Cortex of kidney (tissue), 1 donor: ENCODE results near the gene SDHD.

Experiments
- DNase-seq: peaks from one replicate; lab custom pipeline; 2025; lab: John Stamatoyannopoulos, UW

The SDHD gene

DNA sequence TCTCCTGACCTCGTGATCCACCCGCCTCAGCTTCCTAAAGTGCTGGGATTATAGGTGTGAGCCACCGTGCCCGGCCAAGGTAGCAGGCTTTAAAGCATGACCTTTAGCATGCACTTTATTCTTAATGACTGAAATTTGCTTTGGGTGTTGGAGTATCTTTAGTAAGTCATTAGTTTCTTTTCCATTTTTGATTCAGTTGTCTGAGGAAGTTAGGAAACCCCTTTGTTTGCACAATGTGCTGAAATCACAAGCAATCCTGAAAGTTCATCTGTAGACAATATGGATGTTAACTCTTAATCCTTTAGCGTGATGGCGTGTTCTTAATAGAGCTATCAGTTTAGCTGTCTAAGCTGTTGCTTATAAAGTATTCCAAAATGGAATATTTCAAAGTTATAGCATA lies 16.8 kb downstream of the SDHD start:
- DNase-seq = no peak

DNA sequence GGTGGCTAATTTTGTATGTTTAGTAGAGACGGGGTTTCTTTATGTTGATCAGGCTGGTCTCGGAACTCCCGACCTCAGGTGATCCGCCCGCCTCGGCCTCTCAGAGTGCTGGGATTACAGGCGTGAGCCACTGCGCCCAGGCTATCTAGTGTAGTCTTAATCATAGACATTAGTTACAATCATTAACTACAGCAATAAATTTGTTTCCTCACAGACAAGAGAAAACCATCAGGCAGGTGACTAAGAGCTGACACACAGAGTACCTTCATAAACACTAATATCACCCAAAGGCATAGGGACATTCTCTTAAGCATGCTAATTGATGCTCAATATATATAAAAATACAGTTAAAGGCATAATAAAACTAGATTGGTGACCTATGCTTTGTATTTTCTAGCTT lies 19.4 kb downstream of the SDHD start:
- no peak for DNase-seq

DNA sequence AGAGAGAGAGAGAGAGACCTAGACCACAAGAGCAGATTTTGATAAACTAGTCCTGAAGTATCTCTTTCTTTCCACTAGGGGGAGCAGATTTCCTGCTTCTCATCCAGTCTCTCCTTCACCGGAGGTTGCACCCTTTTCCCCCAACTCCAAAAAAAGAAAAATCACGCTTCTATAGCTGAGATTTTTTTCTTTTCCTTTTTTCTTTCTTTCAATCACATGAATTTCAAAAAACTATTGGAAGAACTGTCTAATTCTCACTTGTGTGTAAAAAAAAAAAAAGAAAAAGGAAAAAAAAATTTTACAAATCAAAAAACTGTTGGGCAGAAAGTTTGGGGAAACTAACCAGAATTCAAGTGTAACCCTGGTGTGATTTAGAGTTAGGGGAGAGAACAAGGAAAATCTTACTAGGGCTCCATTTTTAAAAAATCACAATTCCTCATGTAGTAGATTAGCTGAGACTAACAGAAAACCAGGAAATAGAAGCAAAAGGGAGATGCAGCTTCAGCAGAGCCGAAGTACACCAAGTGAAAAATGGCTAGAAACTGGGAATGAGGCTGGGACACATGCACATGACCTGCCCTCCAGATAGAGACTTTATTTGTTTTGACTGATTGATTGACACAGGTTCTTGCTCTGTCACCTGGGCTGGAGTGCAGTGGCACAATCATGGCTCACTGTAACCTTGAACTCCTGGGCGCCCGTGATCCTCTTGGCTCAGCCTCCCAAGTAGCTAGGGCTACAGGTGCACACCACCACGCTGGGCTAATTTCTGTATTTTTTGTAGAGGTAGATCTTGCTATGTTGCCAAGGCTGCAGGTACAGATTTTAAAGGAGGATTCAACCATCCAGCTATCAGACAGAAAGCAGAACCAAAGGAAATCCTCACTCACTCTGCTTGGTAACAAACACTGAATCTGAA lies 27.1 kb downstream of the SDHD start:
- no peak for DNase-seq

- no peak for DNase-seq
Measured at GRCh38 chr11:112114460-112114859, 27.8 kb downstream of the SDHD start.

DNA sequence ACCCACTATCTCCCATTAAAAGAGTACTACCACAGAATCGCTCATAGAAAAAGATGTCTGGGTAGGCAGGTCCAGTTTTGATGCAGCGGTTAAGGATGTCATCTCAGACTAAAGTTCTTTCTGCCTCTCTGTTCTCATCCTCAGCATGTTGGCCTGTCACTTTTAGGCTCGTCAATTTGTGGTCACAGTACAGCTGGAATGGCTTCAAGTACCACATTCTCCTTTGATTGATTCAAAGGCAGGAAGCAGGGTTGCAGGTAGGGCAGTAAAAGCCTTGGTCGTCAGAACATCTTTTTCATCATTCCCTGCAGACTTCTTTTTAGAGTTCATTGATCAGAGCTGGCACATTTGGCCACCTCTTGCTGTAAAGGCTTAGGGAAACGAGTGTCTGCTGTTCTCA lies 28.7 kb downstream of the SDHD start:
- DNase-seq = no peak

DNA sequence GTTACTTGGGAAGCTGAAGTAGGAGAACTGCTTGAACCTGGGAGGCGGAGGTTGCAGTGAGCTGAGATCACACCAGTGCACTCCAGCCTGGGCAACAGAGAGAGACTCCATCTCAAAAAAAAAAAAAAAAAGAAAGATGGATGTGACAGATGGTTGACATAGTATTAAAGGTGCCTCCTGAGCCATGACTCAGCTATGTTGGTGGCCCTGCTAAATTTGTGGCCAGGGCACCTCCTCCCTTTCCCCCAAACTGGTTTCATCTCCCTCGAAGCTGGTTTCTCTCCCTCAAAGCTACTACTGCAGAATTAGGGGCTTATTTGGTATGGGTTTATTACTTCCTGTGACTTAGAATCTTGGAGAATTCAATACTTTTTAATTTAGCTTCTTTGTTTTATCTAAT lies 31.5 kb downstream of the SDHD start:
- DNase-seq = no peak

DNA sequence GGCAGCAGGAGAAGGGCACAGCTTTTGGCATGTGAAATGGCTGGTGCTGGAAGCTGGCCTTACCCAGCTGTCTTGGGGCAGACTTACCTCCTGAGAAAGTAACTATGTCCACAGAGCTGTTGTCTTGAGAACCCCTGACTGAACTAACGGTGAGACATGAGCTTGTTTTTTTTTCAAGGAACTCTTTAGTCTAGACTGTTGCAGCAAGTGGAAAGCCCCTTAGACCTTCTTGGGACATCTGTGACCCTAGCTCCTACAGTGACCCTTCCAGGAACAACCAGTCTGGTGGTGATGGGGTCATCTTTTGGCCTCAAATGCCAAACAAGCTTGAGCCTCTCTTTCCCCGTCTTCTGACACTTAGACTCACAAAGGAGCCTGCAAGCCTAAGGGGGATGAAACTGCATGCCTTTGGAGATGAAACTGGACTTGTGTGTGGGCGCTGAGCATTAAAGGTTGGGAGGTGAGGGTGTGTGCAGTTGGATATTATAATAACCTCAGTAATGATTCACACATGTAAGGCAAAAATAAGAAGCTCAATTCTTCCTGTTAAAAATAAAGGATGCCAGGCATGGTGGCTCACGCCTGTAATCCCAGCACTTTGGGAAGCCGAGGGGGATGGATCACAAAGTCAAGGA lies 35.4 kb downstream of the SDHD start:
- no peak for DNase-seq

GRCh38 chr11:112123129-112123528 lies 36.5 kb downstream of the SDHD start:
- no peak for DNase-seq

DNA sequence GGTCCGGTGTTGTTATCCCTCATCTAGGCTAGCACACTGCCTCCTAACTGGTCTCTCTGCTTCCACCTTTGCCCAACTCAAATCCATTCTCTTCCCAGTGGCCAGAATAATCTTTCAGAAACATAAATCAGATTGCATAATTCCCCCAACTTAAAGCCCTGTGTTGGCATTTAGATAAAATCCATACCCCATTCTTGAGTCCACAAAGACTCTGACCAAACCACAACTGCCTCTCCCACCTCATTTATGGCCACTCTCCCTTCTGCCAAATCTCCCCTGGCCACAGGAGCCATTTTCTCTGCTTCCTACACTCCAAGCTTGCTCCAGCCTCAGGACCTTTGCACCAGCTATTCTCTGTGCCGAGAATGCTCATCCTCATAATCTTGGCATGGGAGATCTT lies 40.4 kb downstream of the SDHD start:
- DNase-seq = no peak

GRCh38 chr11:112128483-112129121 lies 41.9 kb downstream of the SDHD start:
- no peak for DNase-seq

DNA sequence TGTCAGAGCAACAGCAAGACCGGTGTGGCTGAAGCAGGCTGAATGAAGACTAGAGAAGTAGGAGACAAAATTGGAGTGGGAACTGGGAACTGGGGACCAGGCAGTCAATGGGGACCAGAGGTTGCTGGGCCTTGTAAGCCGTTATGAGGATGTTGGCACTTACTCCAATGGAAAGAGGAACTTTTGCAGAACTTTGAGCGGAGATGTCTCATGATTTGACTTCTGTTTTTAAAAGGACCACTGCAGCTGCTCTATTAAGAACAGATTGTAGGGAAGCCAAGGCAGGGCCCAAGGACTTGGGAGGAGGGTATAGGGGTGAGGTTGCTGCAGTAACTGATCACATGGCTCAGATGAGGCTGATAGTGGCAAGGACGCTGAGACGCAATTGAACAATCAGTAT lies 43.0 kb downstream of the SDHD start:
- no peak for DNase-seq

GRCh38 chr11:112132737-112133136 lies 46.1 kb downstream of the SDHD start:
- DNase-seq = no peak

DNA sequence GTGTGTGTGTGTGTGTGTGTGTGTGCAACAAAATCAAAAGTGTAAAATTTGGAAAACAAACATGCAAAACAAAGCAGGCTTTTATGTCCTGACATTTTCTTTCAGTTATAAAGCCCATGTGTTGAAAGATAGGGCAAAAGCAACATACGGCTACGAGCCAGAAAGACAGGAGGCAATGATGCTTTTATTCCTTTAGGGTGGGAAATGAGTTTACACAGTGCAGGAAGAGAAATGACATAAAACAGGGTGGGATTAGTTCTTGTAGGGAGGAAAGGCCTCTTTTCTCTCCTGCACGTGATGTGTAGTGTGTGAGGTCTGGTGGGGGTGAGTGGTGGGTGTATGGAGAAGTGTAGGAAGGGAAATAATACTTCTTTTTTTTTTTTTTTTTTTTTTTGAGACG lies 47.8 kb downstream of the SDHD start:
- DNase-seq = no peak

DNA sequence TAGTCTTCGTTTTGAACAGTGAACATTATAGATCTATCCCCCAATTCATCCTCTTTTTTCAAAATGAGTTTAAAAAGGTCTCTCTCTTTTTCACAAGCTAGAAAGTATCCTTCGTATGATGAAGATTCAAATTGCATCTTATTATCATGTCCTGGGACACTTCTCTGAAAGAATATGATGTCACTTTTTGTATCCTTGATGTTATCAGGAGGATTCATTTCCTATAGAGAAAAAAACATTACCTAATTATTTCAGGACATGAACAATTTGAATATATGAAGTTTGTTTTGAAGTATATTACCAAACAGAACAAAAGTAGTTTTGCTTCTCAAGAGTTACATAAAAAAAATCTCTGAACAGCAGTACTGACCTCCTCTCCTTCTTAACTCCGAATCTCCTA lies 56.9 kb downstream of the SDHD start:
- DNase-seq = no peak
